Caco-2 (cell line): Measurements from ENCODE around the gene PDZD7. TPM values are rescaled to one million over a fixed set of nuclear protein-coding genes. Genes with fewer than 3 reads are reported as not detected.

Experiments
- BruUV-seq: library from RNA; stranded (reverse); fragments of 400-500 nt; replicated peaks from 2 replicates; lab custom pipeline; 2021; lab: Mats Ljungman, UMichigan
- CTCF ChIA-PET: fragments of 300-600 bp; sonication (Branson Sonifier 250); formaldehyde crosslinking; loops from one replicate; lab custom pipeline; 2022; ENCODE audit warnings: antibody characterized with exemption; lab: Charles Lee
- POLR2A ChIA-PET: fragments of 300-600 bp; sonication (Branson Sonifier 250); formaldehyde crosslinking; loops from one replicate; lab custom pipeline; 2022; ENCODE audit warnings: antibody characterized with exemption; lab: Charles Lee
- DNase-seq, 2 experiments: peaks; one replicate each; pipeline versions ENCODE4 v3.0.0 to v3.0.0-alpha.2; 2020 to 2022
- H3K27me3 ChIP-seq: replicated peaks from 2 replicates; pipeline ENCODE4 v1.6.0; 2011; ENCODE audit warnings: low read length; ENCODE audit not compliant: control insufficient read depth, insufficient read depth
- H3K36me3 ChIP-seq: 2 replicates; pipeline ENCODE4 v1.5.1; 2011; ENCODE audit warnings: low read length; ENCODE audit not compliant: control insufficient read depth, insufficient read depth
- H3K4me1 ChIP-seq: fragments of 250-450 bp; sonication (Bioruptor Pico); 2 replicates; pipeline ENCODE4 v1.5.1; 2020; ENCODE audit warnings: mild to moderate bottlenecking
- H3K4me3 ChIP-seq: 2 replicates; pipeline ENCODE4 v1.5.1; 2011; ENCODE audit warnings: low read depth, mild to moderate bottlenecking, control low read depth, low read length
- H3K9me3 ChIP-seq: fragments of 250-450 bp; sonication (Bioruptor Pico); 2 replicates; pipeline ENCODE4 v1.5.1; 2020; ENCODE audit warnings: mild to moderate bottlenecking, moderate library complexity
- H3K27ac Mint-ChIP-seq: one replicate; pipeline ENCODE4 v1.8.0; 2022; ENCODE audit warnings: mixed read lengths; ENCODE audit not compliant: unreplicated experiment
- H3K27me3 Mint-ChIP-seq: one replicate; pipeline ENCODE4 v1.8.0; 2022; ENCODE audit warnings: mixed read lengths; ENCODE audit not compliant: insufficient read depth, unreplicated experiment
- H3K36me3 Mint-ChIP-seq: one replicate; pipeline ENCODE4 v1.8.0; 2022; ENCODE audit warnings: mild to moderate bottlenecking, mixed read lengths; ENCODE audit not compliant: insufficient read depth, unreplicated experiment
- H3K4me1 Mint-ChIP-seq: one replicate; pipeline ENCODE4 v1.8.0; 2022; ENCODE audit warnings: low read depth, mixed read lengths; ENCODE audit not compliant: unreplicated experiment
- H3K4me3 Mint-ChIP-seq: one replicate; pipeline ENCODE4 v1.8.0; 2022; ENCODE audit warnings: mild to moderate bottlenecking, moderate library complexity, mixed read lengths; ENCODE audit not compliant: unreplicated experiment
- H3K9me3 Mint-ChIP-seq: one replicate; pipeline ENCODE4 v1.8.0; 2022; ENCODE audit warnings: mixed read lengths; ENCODE audit not compliant: unreplicated experiment
- intact Hi-C: fragments of 100-400 bp; cut with micrococcal nuclease; formaldehyde crosslinking; loops from one replicate; pipeline ENCODE4 v1.10.0; 2022; ENCODE audit not compliant: unreplicated experiment
- total RNA-seq: library from RNA; stranded (reverse); gene quantifications from 2 replicates; pipeline ENCODE4 v1.2.3, GENCODE V29; 2022
- TF ChIP-seq, protein P1 (sequence below), 2 experiments: fragments of 200-600 bp in 1 of 2; IDR thresholded peaks; 1 replicate in 1 of 2; 2 replicates in 1 of 2; pipeline versions ENCODE4 v1.5.1 to v1.8.0; 2011 to 2022; ENCODE audit warnings: antibody characterized with exemption in 1 of 2, control low read depth in 1 of 2, inconsistent platforms in 1 of 2, low read depth in 1 of 2, low read length in 1 of 2, mild to moderate bottlenecking in 1 of 2, moderate library complexity in 1 of 2; ENCODE audit not compliant: insufficient read depth in 1 of 2, severe bottlenecking in 1 of 2, unreplicated experiment in 1 of 2

Gene PDZD7
- total RNA-seq, 1 experiment from 2014 or later = 1.5 TPM

DNA sequence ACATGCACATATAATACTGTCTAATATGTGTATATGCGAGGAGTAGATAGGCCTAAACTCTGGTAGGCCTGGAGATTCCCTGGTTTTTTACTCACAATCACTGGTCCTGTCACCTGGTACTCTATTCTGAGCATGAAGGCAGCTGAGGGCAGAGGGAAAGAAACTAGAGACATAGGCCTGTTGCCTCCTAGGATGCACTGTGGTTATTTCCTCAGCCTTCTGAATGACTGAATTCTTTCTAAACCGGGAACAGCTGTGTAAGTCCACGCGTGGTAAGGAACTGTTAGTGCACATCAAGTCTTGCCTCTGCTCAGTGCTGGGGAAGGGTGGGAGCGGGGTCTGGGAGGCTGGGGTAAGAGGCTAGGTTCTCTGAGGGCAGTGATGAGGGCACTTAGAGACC, 38.5 kb upstream of the PDZD7 start:
- no peak for DNase-seq
- ChIA-PET POLR2A (interaction anchor here (0.6 kb wide), 2 partner anchors 8 to 22 kb away, joined by 5 read pairs; no protein-coding TSS in a partner anchor), CTCF (interaction anchor here (0.6 to 5.0 kb wide), 5 partner anchors 12 to 507 kb away, joined by 3 to 47 read pairs (median 6); no protein-coding TSS in a partner anchor)
- H3K4me1 ChIP-seq = peaks cover 14% of the 10 kb centered on the region
- no peaks in the 10 kb centered on the region for H3K9me3 ChIP-seq
- peaks cover 11% of the 10 kb centered on the region for H3K4me1 Mint-ChIP-seq
- H3K4me3 Mint-ChIP-seq = no peak overlapping the region
- H3K4me3 ChIP-seq = no peak overlapping the region
- BruUV-seq = no TSS peak
- H3K9me3 Mint-ChIP-seq = no peaks in the 10 kb centered on the region
- intact Hi-C loops = loop anchor here (5.0 kb wide), 1 partner anchor 37 kb away; the partner anchor contains the start of genes PDZD7 and SFXN3
- H3K27ac Mint-ChIP-seq = no peak overlapping the region
- peaks cover 20% of the 10 kb centered on the region for H3K36me3 Mint-ChIP-seq
- H3K27me3 ChIP-seq = no peaks in the 10 kb centered on the region
- H3K27me3 Mint-ChIP-seq = peaks cover 5% of the 10 kb centered on the region
- TF ChIP-seq, protein P1, sequence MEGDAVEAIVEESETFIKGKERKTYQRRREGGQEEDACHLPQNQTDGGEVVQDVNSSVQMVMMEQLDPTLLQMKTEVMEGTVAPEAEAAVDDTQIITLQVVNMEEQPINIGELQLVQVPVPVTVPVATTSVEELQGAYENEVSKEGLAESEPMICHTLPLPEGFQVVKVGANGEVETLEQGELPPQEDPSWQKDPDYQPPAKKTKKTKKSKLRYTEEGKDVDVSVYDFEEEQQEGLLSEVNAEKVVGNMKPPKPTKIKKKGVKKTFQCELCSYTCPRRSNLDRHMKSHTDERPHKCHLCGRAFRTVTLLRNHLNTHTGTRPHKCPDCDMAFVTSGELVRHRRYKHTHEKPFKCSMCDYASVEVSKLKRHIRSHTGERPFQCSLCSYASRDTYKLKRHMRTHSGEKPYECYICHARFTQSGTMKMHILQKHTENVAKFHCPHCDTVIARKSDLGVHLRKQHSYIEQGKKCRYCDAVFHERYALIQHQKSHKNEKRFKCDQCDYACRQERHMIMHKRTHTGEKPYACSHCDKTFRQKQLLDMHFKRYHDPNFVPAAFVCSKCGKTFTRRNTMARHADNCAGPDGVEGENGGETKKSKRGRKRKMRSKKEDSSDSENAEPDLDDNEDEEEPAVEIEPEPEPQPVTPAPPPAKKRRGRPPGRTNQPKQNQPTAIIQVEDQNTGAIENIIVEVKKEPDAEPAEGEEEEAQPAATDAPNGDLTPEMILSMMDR (IDR thresholded peaks at IDR 0.05; ENCODE audit: insufficient read depth in 1 of 2, low read depth in 1 of 2, low read length in 1 of 2, severe bottlenecking in 1 of 2, unreplicated experiment in 1 of 2) = no peak
- no peaks in the 10 kb centered on the region; the same call in 1 of the 2 replicates for H3K36me3 ChIP-seq

DNA sequence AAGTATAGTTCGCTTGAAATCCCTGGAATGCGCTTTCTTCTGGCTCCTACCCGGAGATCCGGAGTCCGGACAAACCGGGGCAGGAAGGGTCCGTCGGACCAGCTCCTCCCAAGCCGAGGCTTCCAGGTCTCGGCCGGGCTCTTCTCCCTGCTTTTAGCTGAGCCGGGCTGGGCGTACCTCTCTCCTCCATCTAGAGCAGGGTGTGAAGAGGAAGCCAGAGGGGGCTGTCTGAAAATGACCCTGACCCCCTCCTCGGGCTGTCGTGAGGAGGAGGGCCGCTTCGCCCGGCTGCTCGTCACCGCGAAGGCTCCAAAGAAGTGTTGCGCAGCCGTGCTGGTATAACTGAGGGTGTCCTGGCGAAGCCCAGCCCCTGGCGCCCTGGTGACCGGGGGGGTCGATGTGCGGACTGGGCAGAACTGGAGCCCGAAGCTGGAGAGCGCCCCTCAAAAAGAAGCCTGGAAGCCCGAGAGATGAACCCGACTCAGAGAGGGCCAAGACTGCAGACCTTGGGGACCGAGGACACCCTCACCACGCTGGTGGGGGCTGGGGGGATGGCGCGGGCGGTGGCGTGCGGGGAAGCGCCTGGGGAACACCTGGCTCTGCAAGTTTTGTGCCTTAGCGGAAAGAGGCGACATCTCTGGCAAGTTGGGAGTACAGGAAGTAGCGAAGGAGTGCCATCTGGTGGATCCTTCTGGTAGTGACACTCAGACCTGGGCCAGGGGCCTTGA, 36.6 kb upstream of the PDZD7 start:
- H3K9me3 Mint-ChIP-seq = no peaks in the 10 kb centered on the region
- peaks cover 29% of the 10 kb centered on the region for H3K36me3 Mint-ChIP-seq
- no peaks in the 10 kb centered on the region for H3K27me3 Mint-ChIP-seq
- H3K4me3 ChIP-seq = peak overlapping the region; percentile 70
- TF ChIP-seq, protein P1 (IDR thresholded peaks at IDR 0.05; ENCODE audit: insufficient read depth in 1 of 2, low read depth in 1 of 2, low read length in 1 of 2, severe bottlenecking in 1 of 2, unreplicated experiment in 1 of 2) = peak; percentile 86 to 92
- BruUV-seq = no TSS peak
- no peaks in the 10 kb centered on the region for H3K27me3 ChIP-seq
- intact Hi-C loops = loop anchor here (1.0 to 5.0 kb wide), 3 partner anchors 7 to 69 kb away; partner anchors contain the start of genes LZTS2, PDZD7 and SFXN3
- H3K27ac Mint-ChIP-seq = peak overlapping the region; percentile 98
- POLR2A ChIA-PET = interaction anchor here (1.1 kb wide), 1 partner anchor 75 kb away, joined by 4 read pairs; no protein-coding TSS in a partner anchor
- H3K4me1 ChIP-seq = peaks cover 30% of the 10 kb centered on the region
- H3K4me3 Mint-ChIP-seq = peak overlapping the region; percentile 96
- no peaks in the 10 kb centered on the region; the same call in 1 of the 2 replicates for H3K36me3 ChIP-seq
- DNase-seq = peak; percentile 90
- no peaks in the 10 kb centered on the region for H3K9me3 ChIP-seq
- peaks cover 22% of the 10 kb centered on the region for H3K4me1 Mint-ChIP-seq
- CTCF ChIA-PET = interaction anchor here (1.3 to 5.0 kb wide), 11 partner anchors 8 to 80 kb away, joined by 3 to 47 read pairs (median 9); partner anchors contain the start of genes PDZD7 and SFXN3

DNA sequence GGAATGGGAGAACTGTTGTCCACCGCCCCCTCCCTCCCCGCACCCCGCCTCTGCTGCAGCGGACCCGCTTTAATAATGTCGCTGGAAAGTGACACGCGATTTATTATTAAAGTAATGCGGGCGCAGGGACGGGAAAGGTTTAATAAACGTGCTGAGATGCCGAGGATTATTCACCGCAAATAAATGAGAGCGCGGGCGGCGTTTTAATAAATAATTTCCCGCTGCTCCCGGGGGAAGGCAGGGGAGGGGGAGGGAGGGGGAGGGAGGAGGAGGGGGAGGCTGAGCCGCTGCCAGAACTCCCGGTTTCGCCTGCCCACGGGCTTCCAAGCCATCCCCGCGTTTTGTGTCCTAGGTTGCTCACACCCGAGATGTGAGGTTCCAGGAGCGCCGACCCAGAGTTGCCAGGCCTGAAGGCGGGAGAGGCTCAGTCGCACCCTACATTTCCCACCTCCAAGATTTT, 36.0 kb upstream of the PDZD7 start:
- no peaks in the 10 kb centered on the region for H3K27me3 ChIP-seq
- peak in 1 of 2 experiments; percentile 59 for DNase-seq
- no TSS peak for BruUV-seq
- Mint-ChIP-seq H3K27ac (peak overlapping the region; percentile 98), H3K27me3 (no peaks in the 10 kb centered on the region), H3K4me3 (peak overlapping the region; percentile 96), H3K9me3 (no peaks in the 10 kb centered on the region), H3K4me1 (peaks cover 22% of the 10 kb centered on the region), H3K36me3 (peaks cover 34% of the 10 kb centered on the region)
- ChIA-PET CTCF (interaction anchor here (0.8 to 5.0 kb wide), 14 partner anchors 9 to 80 kb away, joined by 3 to 47 read pairs (median 9); partner anchors contain the start of genes PDZD7 and SFXN3), POLR2A (interaction anchor here (1.0 to 1.1 kb wide), 4 partner anchors 9 to 75 kb away, joined by 4 to 25 read pairs (median 6); no protein-coding TSS in a partner anchor)
- peaks cover 30% of the 10 kb centered on the region for H3K4me1 ChIP-seq
- no peaks in the 10 kb centered on the region for H3K9me3 ChIP-seq
- no peaks in the 10 kb centered on the region; the same call in 1 of the 2 replicates for H3K36me3 ChIP-seq
- peak overlapping the region; percentile 70 for H3K4me3 ChIP-seq
- TF ChIP-seq, protein P1 (IDR thresholded peaks at IDR 0.05; ENCODE audit: insufficient read depth in 1 of 2, low read depth in 1 of 2, low read length in 1 of 2, severe bottlenecking in 1 of 2, unreplicated experiment in 1 of 2) = no peak
- intact Hi-C loops = loop anchor here (1.0 to 5.0 kb wide), 3 partner anchors 26 to 68 kb away; partner anchors contain the start of genes LZTS2, PDZD7 and SFXN3
